Measurements from ENCODE around the gene RIPK3. TPM values are rescaled to one million over a fixed set of nuclear protein-coding genes. Genes with fewer than 3 reads are reported as not detected.
"Not testable (repeated sequence)": the region's sequence is repeated elsewhere in the genome, so short reads cannot be mapped to it uniquely, and the experiment has no call there.

RIPK3 gene
- total RNA-seq, 2 donors from 2014 or later: 1.9 to 7.6 TPM

- WGBS: 92% methylated on average over 7 of the region's 7 CpGs
- no peaks in the 10 kb centered on the region for H3K27me3 ChIP-seq (replicated peaks; ENCODE audit: insufficient read depth)
- H3K4me3 ChIP-seq: no peak overlapping the region
- intact Hi-C loops (cut with DNase I): no loop called here
- H3K27ac ChIP-seq: no peak overlapping the region
- TF ChIP-seq POLR2A (IDR thresholded peaks at IDR 0.05) (no peak), POLR2AphosphoS5 (IDR thresholded peaks at IDR 0.05) (no peak), CTCF (IDR thresholded peaks at IDR 0.05) (no peak)
- no peaks in the 10 kb centered on the region for H3K9me3 ChIP-seq
- no peak for DNase-seq (ENCODE audit: low spot score)
- no peaks in the 10 kb centered on the region for H3K4me1 ChIP-seq (replicated peaks)
- H3K36me3 ChIP-seq: no peaks in the 10 kb centered on the region
Observed at GRCh38 chr14:24355009-24355408, 15.2 kb upstream of the RIPK3 start.

- intact Hi-C loops (cut with DNase I); H3K27me3 ChIP-seq (replicated peaks; ENCODE audit: insufficient read depth); H3K4me1 ChIP-seq (replicated peaks); H3K27ac ChIP-seq; H3K36me3 ChIP-seq; DNase-seq (ENCODE audit: low spot score); H3K4me3 ChIP-seq; H3K9me3 ChIP-seq: not testable (repeated sequence)
- 86% methylated on average over 3 of the region's 3 CpGs for WGBS
Observed at GRCh38 chr14:24354482-24354825, 14.7 kb upstream of the RIPK3 start.

GRCh38 chr14:24353559-24354481, 14.0 kb upstream of the RIPK3 start:
- Histone ChIP-seq H3K4me3 (no peak overlapping the region), H3K27me3 (replicated peaks; ENCODE audit: insufficient read depth) (no peaks in the 10 kb centered on the region), H3K36me3 (no peaks in the 10 kb centered on the region), H3K9me3 (no peaks in the 10 kb centered on the region), H3K27ac (no peak overlapping the region), H3K4me1 (replicated peaks) (no peaks in the 10 kb centered on the region)
- intact Hi-C loops (cut with DNase I): no loop called here
- TF ChIP-seq POLR2AphosphoS5 (IDR thresholded peaks at IDR 0.05) (no peak), CTCF (IDR thresholded peaks at IDR 0.05) (no peak), POLR2A (IDR thresholded peaks at IDR 0.05) (no peak)
- DNase-seq (ENCODE audit: low spot score): no peak
- WGBS: 76% methylated on average over 5 of the region's 5 CpGs

- DNase-seq (ENCODE audit: low spot score): no peak
- intact Hi-C loops (cut with DNase I): no loop called here
- H3K27ac ChIP-seq: no peak overlapping the region
- H3K36me3 ChIP-seq: no peaks in the 10 kb centered on the region
- no peak overlapping the region for H3K4me3 ChIP-seq
- H3K9me3 ChIP-seq: no peaks in the 10 kb centered on the region
- TF ChIP-seq POLR2AphosphoS5 (IDR thresholded peaks at IDR 0.05) (no peak), POLR2A (IDR thresholded peaks at IDR 0.05) (no peak)
- no peaks in the 10 kb centered on the region for H3K4me1 ChIP-seq (replicated peaks)
- no peaks in the 10 kb centered on the region for H3K27me3 ChIP-seq (replicated peaks; ENCODE audit: insufficient read depth)
- 8% methylated on average over 4 of the region's 4 CpGs for WGBS
Observed at GRCh38 chr14:24351517-24351916, 11.7 kb upstream of the RIPK3 start.

GRCh38 chr14:24349742-24350141, 10.0 kb upstream of the RIPK3 start:
- intact Hi-C loops (cut with DNase I): no loop called here
- H3K9me3 ChIP-seq: no peaks in the 10 kb centered on the region
- no peaks in the 10 kb centered on the region for H3K27me3 ChIP-seq (replicated peaks; ENCODE audit: insufficient read depth)
- DNase-seq (ENCODE audit: low spot score): no peak
- no peak for TF ChIP-seq CTCF (IDR thresholded peaks at IDR 0.05)
- no peak for TF ChIP-seq POLR2AphosphoS5 (IDR thresholded peaks at IDR 0.05)
- TF ChIP-seq POLR2A (IDR thresholded peaks at IDR 0.05): no peak
- no peaks in the 10 kb centered on the region for H3K4me1 ChIP-seq (replicated peaks)
- H3K27ac ChIP-seq: no peak overlapping the region
- H3K4me3 ChIP-seq: no peak overlapping the region
- no peaks in the 10 kb centered on the region for H3K36me3 ChIP-seq
- 67% methylated on average over 5 of the region's 5 CpGs for WGBS

GRCh38 chr14:24348186-24348585, 8.4 kb upstream of the RIPK3 start:
- WGBS: 87% methylated on average over 2 of the region's 2 CpGs
- no peak overlapping the region for H3K27ac ChIP-seq
- no peak overlapping the region for H3K4me3 ChIP-seq
- TF ChIP-seq CTCF (IDR thresholded peaks at IDR 0.05) (no peak), POLR2AphosphoS5 (IDR thresholded peaks at IDR 0.05) (no peak), POLR2A (IDR thresholded peaks at IDR 0.05) (no peak)
- H3K36me3 ChIP-seq: no peaks in the 10 kb centered on the region
- no peak for DNase-seq (ENCODE audit: low spot score)
- intact Hi-C loops (cut with DNase I): no loop called here
- H3K27me3 ChIP-seq (replicated peaks; ENCODE audit: insufficient read depth): no peaks in the 10 kb centered on the region
- H3K9me3 ChIP-seq: no peaks in the 10 kb centered on the region
- H3K4me1 ChIP-seq (replicated peaks): no peaks in the 10 kb centered on the region

Data from prostate gland (tissue), 2 donors.